ENCODE measurements around the gene FBXW2. TPM values are rescaled to one million over a fixed set of nuclear protein-coding genes. Genes with fewer than 3 reads are reported as not detected.

FBXW2 gene
- total RNA-seq, 6 donors from 2014 or later: 42.2 to 149 (median 79.7) TPM

GRCh38 chr9:120780367-120780766 is 12.8 kb downstream of the FBXW2 start:
- 85 to 95% methylated on average over 3 of the region's 3 CpGs for WGBS, 2 donors

DNA sequence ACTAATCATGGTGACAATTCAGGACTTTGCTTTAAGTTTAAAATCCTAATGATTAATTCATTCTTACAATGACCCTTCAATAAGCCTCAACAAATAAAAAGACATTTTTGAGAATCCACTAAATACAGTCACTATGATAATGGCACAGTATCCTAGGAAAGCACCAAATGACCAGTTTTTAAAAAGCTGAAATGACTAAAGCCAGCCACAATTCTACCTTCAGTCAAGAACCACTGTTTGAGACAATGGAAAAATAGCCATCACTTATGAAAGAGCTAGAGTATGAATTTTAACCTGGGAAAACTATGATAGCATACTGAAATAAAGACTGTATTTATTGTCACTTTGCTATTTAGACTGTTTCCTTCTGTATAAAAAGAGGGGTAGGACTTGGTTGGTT is 14.0 kb downstream of the FBXW2 start:
- peaks cover 11 to 58% (median 27%) of the 10 kb centered on the region in 4 donors for H3K36me3 ChIP-seq
- H3K27ac ChIP-seq: peak overlapping the region in 3 of 4 donors; percentile 3 to 17 (median 14)

More at GRCh38 chr9:120780367-120780766, 12.8 kb downstream of the FBXW2 start:
- Histone ChIP-seq H3K4me3 (no peak overlapping the region), H3K27ac (no peak overlapping the region), H3K27me3 (no peaks in the 10 kb centered on the region), H3K9me3 (no peaks in the 10 kb centered on the region), H3K36me3 (peaks cover 11 to 58% (median 23%) of the 10 kb centered on the region in 4 donors), H3K4me1 (peaks cover 9 to 35% (median 16%) of the 10 kb centered on the region in 4 donors)
- TF ChIP-seq, protein P1, sequence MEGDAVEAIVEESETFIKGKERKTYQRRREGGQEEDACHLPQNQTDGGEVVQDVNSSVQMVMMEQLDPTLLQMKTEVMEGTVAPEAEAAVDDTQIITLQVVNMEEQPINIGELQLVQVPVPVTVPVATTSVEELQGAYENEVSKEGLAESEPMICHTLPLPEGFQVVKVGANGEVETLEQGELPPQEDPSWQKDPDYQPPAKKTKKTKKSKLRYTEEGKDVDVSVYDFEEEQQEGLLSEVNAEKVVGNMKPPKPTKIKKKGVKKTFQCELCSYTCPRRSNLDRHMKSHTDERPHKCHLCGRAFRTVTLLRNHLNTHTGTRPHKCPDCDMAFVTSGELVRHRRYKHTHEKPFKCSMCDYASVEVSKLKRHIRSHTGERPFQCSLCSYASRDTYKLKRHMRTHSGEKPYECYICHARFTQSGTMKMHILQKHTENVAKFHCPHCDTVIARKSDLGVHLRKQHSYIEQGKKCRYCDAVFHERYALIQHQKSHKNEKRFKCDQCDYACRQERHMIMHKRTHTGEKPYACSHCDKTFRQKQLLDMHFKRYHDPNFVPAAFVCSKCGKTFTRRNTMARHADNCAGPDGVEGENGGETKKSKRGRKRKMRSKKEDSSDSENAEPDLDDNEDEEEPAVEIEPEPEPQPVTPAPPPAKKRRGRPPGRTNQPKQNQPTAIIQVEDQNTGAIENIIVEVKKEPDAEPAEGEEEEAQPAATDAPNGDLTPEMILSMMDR (IDR thresholded peaks at IDR 0.05): no peak
- TF ChIP-seq POLR2A (IDR thresholded peaks at IDR 0.05) (no peak), EP300 (IDR thresholded peaks at IDR 0.05) (no peak)
- ATAC-seq (ENCODE audit: low FRiP score in 2 of 2) (no peak), DNase-seq (no peak)

DNA sequence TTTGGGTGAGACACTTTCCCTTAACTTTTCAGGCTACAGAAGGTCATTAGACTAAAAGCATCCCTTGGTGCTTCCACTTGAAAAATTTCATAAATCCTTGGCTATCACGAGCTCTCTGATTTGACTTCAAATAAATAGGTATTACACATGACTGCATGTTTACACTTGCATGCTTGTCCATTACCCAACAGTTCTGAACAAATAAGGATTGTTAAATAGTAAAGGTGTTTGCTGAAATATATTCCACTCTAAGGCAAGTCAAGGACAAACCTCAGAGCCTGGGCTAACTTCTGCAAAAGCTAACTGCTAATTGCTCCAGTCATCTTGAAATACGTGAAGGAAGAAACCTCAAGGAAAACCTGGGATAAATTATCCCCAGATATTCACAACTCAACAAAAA is 14.5 kb downstream of the FBXW2 start:
- ATAC-seq (ENCODE audit: low FRiP score in 2 of 2): peak; percentile 17 to 85
- Histone ChIP-seq H3K4me1 (peaks cover 9 to 19% (median 14%) of the 10 kb centered on the region in 4 donors), H3K4me3 (no peak overlapping the region), H3K27ac (peak overlapping the region in 3 of 4 donors; percentile 3 to 17 (median 14)), H3K27me3 (no peaks in the 10 kb centered on the region), H3K36me3 (peaks cover 11 to 62% (median 29%) of the 10 kb centered on the region in 4 donors), H3K9me3 (no peaks in the 10 kb centered on the region)
- no peak for DNase-seq
- TF ChIP-seq, protein P1 (IDR thresholded peaks at IDR 0.05): no peak
- TF ChIP-seq EP300 (IDR thresholded peaks at IDR 0.05): peak in 2 of 4 donors; percentile 35 to 37
- 52 to 72% methylated on average over 2 of the region's 2 CpGs for WGBS, 2 donors

More for the DNA sequence above, 14.0 kb downstream of the FBXW2 start:
- TF ChIP-seq POLR2A (IDR thresholded peaks at IDR 0.05) (no peak), POLR2AphosphoS5 (IDR thresholded peaks at IDR 0.05) (no peak), EP300 (IDR thresholded peaks at IDR 0.05) (no peak)
- TF ChIP-seq, protein P1 (IDR thresholded peaks at IDR 0.05): no peak
- no peak for DNase-seq
- H3K9me3 ChIP-seq: no peaks in the 10 kb centered on the region
- peaks cover 9 to 24% (median 16%) of the 10 kb centered on the region in 4 donors for H3K4me1 ChIP-seq
- H3K4me3 ChIP-seq: no peak overlapping the region
- no peak for ATAC-seq (ENCODE audit: low FRiP score in 2 of 2)
- H3K27me3 ChIP-seq: no peaks in the 10 kb centered on the region

DNA sequence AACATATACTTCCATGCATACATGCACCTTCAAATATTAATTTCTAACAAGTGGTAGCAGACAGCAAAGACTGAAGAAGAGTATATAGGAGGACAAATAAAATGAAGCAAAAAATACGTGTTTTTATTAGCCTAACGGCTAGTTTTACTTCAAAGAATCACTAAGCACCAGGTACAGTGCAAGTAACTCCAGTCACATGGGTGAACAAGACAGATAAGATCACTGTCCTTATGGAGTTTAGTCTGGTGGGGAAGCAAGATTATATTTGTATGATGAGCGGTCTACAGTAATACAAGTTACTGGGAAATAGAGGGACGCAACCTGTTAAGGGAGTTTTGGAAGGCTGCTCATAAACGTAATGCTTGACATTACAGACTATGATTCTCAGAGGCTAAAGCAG is 16.0 kb downstream of the FBXW2 start:
- 95 to 96% methylated on average over 5 of the region's 5 CpGs for WGBS, 2 donors
- TF ChIP-seq POLR2A (IDR thresholded peaks at IDR 0.05) (no peak), POLR2AphosphoS5 (IDR thresholded peaks at IDR 0.05) (no peak), EP300 (IDR thresholded peaks at IDR 0.05) (no peak)
- TF ChIP-seq, protein P1 (IDR thresholded peaks at IDR 0.05): no peak

GRCh38 chr9:120776788-120777187 is 16.4 kb downstream of the FBXW2 start:
- 97 to 100% methylated on average over 1 of the region's 1 CpG for WGBS, 2 donors
- DNase-seq (no peak), ATAC-seq (ENCODE audit: low FRiP score in 2 of 2) (no peak)
- H3K36me3 ChIP-seq: peaks cover 11 to 80% (median 42%) of the 10 kb centered on the region in 4 donors
- TF ChIP-seq POLR2AphosphoS5 (IDR thresholded peaks at IDR 0.05) (no peak), POLR2A (IDR thresholded peaks at IDR 0.05) (no peak), EP300 (IDR thresholded peaks at IDR 0.05) (no peak)
- TF ChIP-seq, protein P1 (IDR thresholded peaks at IDR 0.05): no peak
- H3K4me1 ChIP-seq: peaks cover 5 to 14% (median 9%) of the 10 kb centered on the region in 4 donors
- H3K4me3 ChIP-seq: no peak overlapping the region
- no peaks in the 10 kb centered on the region for H3K27me3 ChIP-seq
- H3K27ac ChIP-seq: no peak overlapping the region
- no peaks in the 10 kb centered on the region for H3K9me3 ChIP-seq

More for the DNA sequence above, 16.0 kb downstream of the FBXW2 start:
- Histone ChIP-seq H3K27ac (no peak overlapping the region), H3K4me1 (peaks cover 5 to 14% (median 11%) of the 10 kb centered on the region in 4 donors), H3K36me3 (peaks cover 11 to 75% (median 40%) of the 10 kb centered on the region in 4 donors), H3K4me3 (no peak overlapping the region), H3K27me3 (no peaks in the 10 kb centered on the region), H3K9me3 (no peaks in the 10 kb centered on the region)
- no peak for DNase-seq
- no peak for ATAC-seq (ENCODE audit: low FRiP score in 2 of 2)

Data from upper lobe of left lung (tissue), 6 donors.